ENCODE data around the gene FFAR1. TPM values are rescaled to one million over a fixed set of nuclear protein-coding genes. Genes with fewer than 3 reads are reported as not detected.

FFAR1 gene
- total RNA-seq, 1 donor from 2014 or later, result 0.04 TPM

GRCh38 chr19:35310811-35311465, 36.8 kb upstream of the FFAR1 start:
- no peak for DNase-seq (ENCODE audit: low read depth)
- TF ChIP-seq, protein P1, sequence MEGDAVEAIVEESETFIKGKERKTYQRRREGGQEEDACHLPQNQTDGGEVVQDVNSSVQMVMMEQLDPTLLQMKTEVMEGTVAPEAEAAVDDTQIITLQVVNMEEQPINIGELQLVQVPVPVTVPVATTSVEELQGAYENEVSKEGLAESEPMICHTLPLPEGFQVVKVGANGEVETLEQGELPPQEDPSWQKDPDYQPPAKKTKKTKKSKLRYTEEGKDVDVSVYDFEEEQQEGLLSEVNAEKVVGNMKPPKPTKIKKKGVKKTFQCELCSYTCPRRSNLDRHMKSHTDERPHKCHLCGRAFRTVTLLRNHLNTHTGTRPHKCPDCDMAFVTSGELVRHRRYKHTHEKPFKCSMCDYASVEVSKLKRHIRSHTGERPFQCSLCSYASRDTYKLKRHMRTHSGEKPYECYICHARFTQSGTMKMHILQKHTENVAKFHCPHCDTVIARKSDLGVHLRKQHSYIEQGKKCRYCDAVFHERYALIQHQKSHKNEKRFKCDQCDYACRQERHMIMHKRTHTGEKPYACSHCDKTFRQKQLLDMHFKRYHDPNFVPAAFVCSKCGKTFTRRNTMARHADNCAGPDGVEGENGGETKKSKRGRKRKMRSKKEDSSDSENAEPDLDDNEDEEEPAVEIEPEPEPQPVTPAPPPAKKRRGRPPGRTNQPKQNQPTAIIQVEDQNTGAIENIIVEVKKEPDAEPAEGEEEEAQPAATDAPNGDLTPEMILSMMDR (IDR thresholded peaks at IDR 0.05; ENCODE audit: insufficient read depth, low read length, poor library complexity, severe bottlenecking), result no peak
- Histone ChIP-seq H3K4me3 (ENCODE audit: low read depth, low read length) (no peak overlapping the region), H3K36me3 (ENCODE audit: control insufficient read depth, insufficient read depth, low read length) (no peaks in the 10 kb centered on the region), H3K27me3 (ENCODE audit: control insufficient read depth, insufficient read depth, low read length) (peaks cover 2% of the 10 kb centered on the region)

GRCh38 chr19:35311901-35312665, 35.6 kb upstream of the FFAR1 start:
- H3K4me3 ChIP-seq (ENCODE audit: low read depth, low read length), result no peak overlapping the region
- DNase-seq (ENCODE audit: low read depth), result no peak
- TF ChIP-seq, protein P1 (IDR thresholded peaks at IDR 0.05; ENCODE audit: insufficient read depth, low read length, poor library complexity, severe bottlenecking), result no peak
- H3K36me3 ChIP-seq (ENCODE audit: control insufficient read depth, insufficient read depth, low read length), result no peaks in the 10 kb centered on the region
- H3K27me3 ChIP-seq (ENCODE audit: control insufficient read depth, insufficient read depth, low read length), result peaks cover 2% of the 10 kb centered on the region

DNA sequence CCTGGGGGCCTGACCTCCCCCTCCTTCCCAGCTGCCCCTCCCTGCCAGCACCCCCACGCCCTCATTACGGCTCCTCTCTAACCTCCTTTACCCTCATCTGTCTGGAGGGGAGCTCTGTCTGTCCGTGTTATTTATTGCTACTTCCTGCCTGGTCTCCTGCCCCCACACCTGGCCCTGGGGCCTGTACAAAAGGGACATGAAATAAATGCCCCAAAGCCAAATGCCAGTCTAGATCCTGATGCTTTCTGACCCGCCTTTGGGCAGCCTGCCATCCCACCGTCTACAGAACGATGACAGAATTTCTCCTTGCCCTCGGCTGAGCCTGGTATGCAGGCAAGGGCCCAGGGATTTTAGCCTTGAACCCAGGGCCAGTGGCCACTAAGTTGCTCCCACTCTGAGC, 34.1 kb upstream of the FFAR1 start:
- Histone ChIP-seq H3K27me3 (ENCODE audit: control insufficient read depth, insufficient read depth, low read length) (peaks cover 2% of the 10 kb centered on the region), H3K4me3 (ENCODE audit: low read depth, low read length) (no peak overlapping the region), H3K36me3 (ENCODE audit: control insufficient read depth, insufficient read depth, low read length) (no peaks in the 10 kb centered on the region)
- TF ChIP-seq, protein P1 (IDR thresholded peaks at IDR 0.05; ENCODE audit: insufficient read depth, low read length, poor library complexity, severe bottlenecking), result no peak
- DNase-seq (ENCODE audit: low read depth), result no peak

DNA sequence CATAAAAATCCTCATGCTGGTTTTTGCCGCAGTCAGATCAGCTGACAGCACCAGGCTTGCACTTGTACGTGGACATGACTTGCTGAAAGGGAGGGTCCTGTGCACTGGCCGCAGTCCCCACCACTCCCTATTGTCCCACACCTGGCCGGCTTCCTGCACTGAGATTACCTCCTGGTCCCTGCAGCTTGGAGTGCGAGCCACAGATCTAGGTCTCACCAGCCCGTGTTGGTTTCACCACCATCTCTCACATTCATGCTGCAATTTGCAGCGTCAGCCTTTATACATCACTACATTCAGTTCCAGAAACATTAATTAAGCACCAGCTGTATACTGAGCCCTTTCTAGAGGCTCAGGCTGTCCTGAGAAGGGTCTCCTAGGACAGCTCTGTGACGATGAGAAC, 33.7 kb upstream of the FFAR1 start:
- H3K27me3 ChIP-seq (ENCODE audit: control insufficient read depth, insufficient read depth, low read length), result peaks cover 2% of the 10 kb centered on the region
- no peak overlapping the region for H3K4me3 ChIP-seq (ENCODE audit: low read depth, low read length)
- H3K36me3 ChIP-seq (ENCODE audit: control insufficient read depth, insufficient read depth, low read length), result no peaks in the 10 kb centered on the region
- TF ChIP-seq, protein P1 (IDR thresholded peaks at IDR 0.05; ENCODE audit: insufficient read depth, low read length, poor library complexity, severe bottlenecking), result no peak
- DNase-seq (ENCODE audit: low read depth), result no peak

- no peaks in the 10 kb centered on the region for H3K36me3 ChIP-seq (ENCODE audit: control insufficient read depth, insufficient read depth, low read length)
- peaks cover under 1% of the 10 kb centered on the region for H3K27me3 ChIP-seq (ENCODE audit: control insufficient read depth, insufficient read depth, low read length)
- DNase-seq (ENCODE audit: low read depth), result no peak
- TF ChIP-seq, protein P1 (IDR thresholded peaks at IDR 0.05; ENCODE audit: insufficient read depth, low read length, poor library complexity, severe bottlenecking), result no peak
- no peak overlapping the region for H3K4me3 ChIP-seq (ENCODE audit: low read depth, low read length)
These were observed 32.7 kb upstream of the FFAR1 start for GRCh38 chr19:35314858-35315470.
